Measurements from ENCODE around the gene DNM3. TPM values are rescaled to one million over a fixed set of nuclear protein-coding genes. Genes with fewer than 3 reads are reported as not detected.

Gene DNM3
- total and polyA plus RNA-seq, 2 of the 8 experiments (the other 6 are each of a cell fraction or from before 2014, with no cell fraction given): 2.0 to 8.5 TPM

GRCh38 chr1:172178886-172179285 is 337.6 kb downstream of the DNM3 start (continued):
- no peak for TF ChIP-seq CHD7 (IDR thresholded peaks at IDR 0.05; ENCODE audit: insufficient replicate concordance, low read length)
- no peak for TF ChIP-seq SP2 (IDR thresholded peaks at IDR 0.05; ENCODE audit: low read length)
- TF ChIP-seq YY1 (IDR thresholded peaks at IDR 0.05; ENCODE audit: low read depth, low read length): no peak

Data from H1 (cell line).